ENCODE measurements around the gene SLC35F1. TPM values are rescaled to one million over a fixed set of nuclear protein-coding genes. Genes with fewer than 3 reads are reported as not detected.

SLC35F1 gene
- polyA plus RNA-seq, 1 donor (not counting 4 experiments of a cell fraction or from before 2014, with no cell fraction given): not detected

DNA sequence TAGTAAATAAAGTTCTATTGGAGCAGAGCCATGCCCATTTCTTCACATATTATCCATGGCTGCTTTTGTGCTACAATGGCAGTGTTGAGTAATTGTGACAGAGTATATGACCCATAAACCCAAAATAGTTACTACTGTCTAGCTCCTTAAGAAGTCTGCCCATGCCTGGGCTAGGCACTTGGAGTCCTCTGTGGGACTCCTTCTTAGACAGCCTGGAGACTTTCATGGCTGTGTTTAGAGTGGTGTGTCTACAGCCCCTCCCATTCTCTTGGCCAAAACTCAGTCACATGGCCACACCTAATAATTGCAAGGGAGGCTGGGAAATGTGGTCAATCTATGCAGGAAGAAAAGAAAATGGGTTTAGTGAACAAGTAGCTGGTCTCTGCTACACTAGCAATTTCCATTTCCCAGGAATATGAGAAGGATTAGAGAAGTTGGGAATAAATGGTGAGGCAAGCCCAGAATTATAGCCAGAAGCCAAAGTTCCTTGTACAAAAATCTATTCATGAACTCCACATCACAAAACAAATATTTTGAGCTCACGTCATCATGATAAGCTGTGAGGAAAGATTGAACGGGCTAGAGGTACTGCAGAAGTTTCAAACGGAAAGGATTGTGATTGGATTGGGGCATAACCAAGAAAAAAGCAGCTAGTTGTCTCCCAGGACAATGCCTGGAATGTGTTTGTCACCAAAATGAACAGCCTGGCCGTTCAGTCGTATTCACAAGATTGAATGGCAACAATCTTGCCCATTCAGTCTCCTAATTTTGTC, 389.3 kb downstream of the SLC35F1 start:
- FAIRE-seq: no peak
- H3K27ac ChIP-seq (ENCODE audit: control insufficient read depth, insufficient read depth, low read length): no peak overlapping the region
- H3K27me3 ChIP-seq (ENCODE audit: control insufficient read depth, extremely low read depth, insufficient read depth, low read length): no peaks in the 10 kb centered on the region
- no peak for DNase-seq (ENCODE audit: low read depth, low spot score)
- dilution Hi-C loops (cut with MboI; ENCODE audit: extremely low pct_ligation_motif_present, low sequenced_read_pairs): no loop called here
- no peaks in the 10 kb centered on the region for H3K36me3 ChIP-seq (ENCODE audit: control insufficient read depth in 2 of 2, extremely low read depth in 1 of 2, insufficient read depth in 2 of 2, low read length in 2 of 2)
- no peak for TF ChIP-seq EZH2 (IDR thresholded peaks at IDR 0.05; ENCODE audit: low read length)
- TF ChIP-seq CTCF (optimal IDR thresholded peaks at IDR 0.05 in 1 of 3, IDR thresholded peaks at IDR 0.05 in 1 of 3, conservative IDR thresholded peaks at IDR 0.05 in 1 of 3; ENCODE audit: extremely low read depth in 1 of 3, insufficient read depth in 2 of 3, low read length in 3 of 3): no peak
- H3K9ac ChIP-seq (ENCODE audit: control insufficient read depth, extremely low read depth, insufficient read depth, low read length): no peak overlapping the region
- H2AFZ ChIP-seq (ENCODE audit: control insufficient read depth, low read length): no peak overlapping the region
- no peaks in the 10 kb centered on the region for H3K79me2 ChIP-seq (ENCODE audit: control insufficient read depth, insufficient read depth, low read length)
- no peaks in the 10 kb centered on the region for H4K20me1 ChIP-seq (ENCODE audit: control insufficient read depth, extremely low read depth, insufficient read depth, low read length)
- no peaks in the 10 kb centered on the region for H3K9me1 ChIP-seq (ENCODE audit: control insufficient read depth, extremely low read depth, insufficient read depth, low read length)
- H3K4me2 ChIP-seq (ENCODE audit: control insufficient read depth, extremely low read depth, insufficient read depth, low read depth, low read length): no peak overlapping the region
- H3K4me1 ChIP-seq (ENCODE audit: control insufficient read depth, extremely low read depth, insufficient read depth, low read length): no peaks in the 10 kb centered on the region
- no peaks in the 10 kb centered on the region for H3K9me3 ChIP-seq (ENCODE audit: control insufficient read depth, low read depth, low read length)
- no peak overlapping the region for H3K4me3 ChIP-seq (ENCODE audit: control insufficient read depth in 2 of 3, extremely low read depth in 1 of 3, insufficient read depth in 2 of 3, low read depth in 1 of 3, low read length in 3 of 3)

DNA sequence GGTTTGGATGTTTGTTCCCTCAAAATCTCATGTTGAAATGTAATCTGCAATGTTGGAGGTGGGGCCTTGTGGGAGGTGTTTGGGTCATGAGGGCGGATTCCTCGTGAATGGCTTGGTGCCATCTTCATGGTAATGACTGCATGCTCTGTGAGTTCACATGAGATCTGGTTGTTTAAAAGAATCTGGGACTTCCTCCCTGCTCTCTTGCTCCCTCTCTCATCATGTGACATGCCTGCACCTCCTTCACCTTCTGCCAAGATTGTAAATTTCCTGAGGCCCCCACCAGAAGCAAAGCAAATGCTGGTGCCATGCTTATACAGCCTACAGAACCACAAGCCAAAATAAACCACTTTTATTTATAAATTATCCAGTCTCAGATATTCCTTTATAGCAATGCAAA, 390.8 kb downstream of the SLC35F1 start:
- no peak overlapping the region for H3K27ac ChIP-seq (ENCODE audit: control insufficient read depth, insufficient read depth, low read length)
- no peaks in the 10 kb centered on the region for H3K9me3 ChIP-seq (ENCODE audit: control insufficient read depth, low read depth, low read length)
- no peak for TF ChIP-seq CTCF (optimal IDR thresholded peaks at IDR 0.05 in 1 of 3, IDR thresholded peaks at IDR 0.05 in 1 of 3, conservative IDR thresholded peaks at IDR 0.05 in 1 of 3; ENCODE audit: extremely low read depth in 1 of 3, insufficient read depth in 2 of 3, low read length in 3 of 3)
- no peak for TF ChIP-seq EZH2 (IDR thresholded peaks at IDR 0.05; ENCODE audit: low read length)
- no peaks in the 10 kb centered on the region for H3K27me3 ChIP-seq (ENCODE audit: control insufficient read depth, extremely low read depth, insufficient read depth, low read length)
- H3K9me1 ChIP-seq (ENCODE audit: control insufficient read depth, extremely low read depth, insufficient read depth, low read length): no peaks in the 10 kb centered on the region
- no peak overlapping the region for H3K4me2 ChIP-seq (ENCODE audit: control insufficient read depth, extremely low read depth, insufficient read depth, low read depth, low read length)
- no peak overlapping the region for H2AFZ ChIP-seq (ENCODE audit: control insufficient read depth, low read length)
- no peaks in the 10 kb centered on the region for H4K20me1 ChIP-seq (ENCODE audit: control insufficient read depth, extremely low read depth, insufficient read depth, low read length)
- H3K4me3 ChIP-seq (ENCODE audit: control insufficient read depth in 2 of 3, extremely low read depth in 1 of 3, insufficient read depth in 2 of 3, low read depth in 1 of 3, low read length in 3 of 3): no peak overlapping the region
- H3K36me3 ChIP-seq (ENCODE audit: control insufficient read depth in 2 of 2, extremely low read depth in 1 of 2, insufficient read depth in 2 of 2, low read length in 2 of 2): no peaks in the 10 kb centered on the region
- H3K9ac ChIP-seq (ENCODE audit: control insufficient read depth, extremely low read depth, insufficient read depth, low read length): no peak overlapping the region
- H3K4me1 ChIP-seq (ENCODE audit: control insufficient read depth, extremely low read depth, insufficient read depth, low read length): no peaks in the 10 kb centered on the region
- dilution Hi-C loops (cut with MboI; ENCODE audit: extremely low pct_ligation_motif_present, low sequenced_read_pairs): no loop called here
- DNase-seq (ENCODE audit: low read depth, low spot score) (no peak), FAIRE-seq (no peak)
- no peaks in the 10 kb centered on the region for H3K79me2 ChIP-seq (ENCODE audit: control insufficient read depth, insufficient read depth, low read length)
